ENCODE measurements around the gene NADK.
"Not testable (repeated sequence)": the region's sequence is repeated elsewhere in the genome, so short reads cannot be mapped to it uniquely, and the experiment has no call there.

The NADK gene

DNA sequence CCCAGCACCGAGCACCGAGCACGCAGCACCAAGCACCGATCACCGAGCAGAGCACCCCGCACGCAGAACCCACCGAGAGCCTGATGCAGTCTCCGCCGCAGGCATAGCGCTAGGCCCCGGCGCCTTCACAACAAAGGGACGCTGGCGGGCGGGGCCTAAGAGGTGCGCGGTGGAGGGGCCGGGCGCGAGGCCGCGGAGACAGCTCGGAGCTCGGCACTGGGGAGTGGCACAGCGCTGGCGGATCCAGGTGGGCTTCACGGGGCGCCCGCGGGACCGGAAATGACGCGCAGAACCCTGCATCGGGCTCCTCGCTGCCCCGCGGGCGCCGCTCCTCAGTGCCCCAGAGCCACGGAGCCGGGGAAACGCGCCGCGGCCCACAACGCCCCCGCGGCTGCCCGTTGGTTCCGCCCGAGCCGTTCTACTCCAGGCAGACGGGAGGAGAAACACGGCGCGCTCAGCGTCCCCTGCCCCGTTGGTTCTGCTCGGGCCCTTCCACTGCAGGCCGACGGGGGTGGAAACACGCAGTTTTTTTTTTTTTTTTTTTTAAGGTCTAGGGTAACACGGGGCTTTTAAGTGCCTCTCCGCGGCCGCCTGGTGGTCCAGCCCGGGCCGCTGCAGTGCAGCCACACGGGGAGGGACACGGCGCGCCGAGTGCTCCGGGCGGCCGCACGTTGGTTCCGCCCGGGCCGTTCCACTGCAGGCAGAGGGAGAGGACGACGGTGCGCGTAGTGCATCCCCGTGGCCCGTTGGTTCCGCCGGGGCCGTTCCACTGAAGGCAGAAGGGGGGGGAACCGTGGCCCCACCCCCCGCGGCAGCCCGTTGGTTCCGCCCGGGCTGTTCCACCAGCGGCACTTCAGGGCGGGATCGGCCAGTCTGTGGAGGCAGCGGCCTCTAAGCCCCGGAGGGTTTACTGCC is 32.4 kb downstream of the NADK start:
- DNase-seq: peak; percentile 50

DNA sequence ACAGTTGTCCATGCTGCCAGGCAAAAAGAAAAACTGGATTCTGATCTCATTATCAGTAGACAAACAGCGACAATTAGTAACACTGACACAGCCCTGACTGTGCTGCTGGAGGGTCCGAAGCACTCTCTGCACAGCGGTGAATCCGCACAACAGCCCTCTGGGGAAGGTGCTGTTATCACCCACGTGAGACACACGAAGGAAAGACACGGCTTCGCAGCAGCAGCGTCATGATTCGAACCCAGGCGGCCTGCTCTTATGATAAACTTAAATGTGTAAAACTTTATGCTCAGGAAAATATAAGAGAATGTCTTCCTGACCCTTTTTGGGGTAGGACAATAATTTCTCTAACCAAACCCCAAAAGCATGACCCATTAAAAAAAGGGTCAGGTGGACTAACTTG is 35.7 kb downstream of the NADK start:
- DNase-seq: not testable (repeated sequence)

GRCh38 chr1:1741013-1741412 is 37.3 kb downstream of the NADK start:
- DNase-seq: not testable (repeated sequence)

GRCh38 chr1:1738799-1739337 is 39.4 kb downstream of the NADK start:
- not testable (repeated sequence) for DNase-seq

GRCh38 chr1:1737675-1738590 is 40.3 kb downstream of the NADK start:
- not testable (repeated sequence) for DNase-seq

- no peak for DNase-seq
These were observed 45.9 kb downstream of the NADK start for GRCh38 chr1:1732381-1732780.

GRCh38 chr1:1730870-1731269 is 47.4 kb downstream of the NADK start:
- no peak for DNase-seq

DNA sequence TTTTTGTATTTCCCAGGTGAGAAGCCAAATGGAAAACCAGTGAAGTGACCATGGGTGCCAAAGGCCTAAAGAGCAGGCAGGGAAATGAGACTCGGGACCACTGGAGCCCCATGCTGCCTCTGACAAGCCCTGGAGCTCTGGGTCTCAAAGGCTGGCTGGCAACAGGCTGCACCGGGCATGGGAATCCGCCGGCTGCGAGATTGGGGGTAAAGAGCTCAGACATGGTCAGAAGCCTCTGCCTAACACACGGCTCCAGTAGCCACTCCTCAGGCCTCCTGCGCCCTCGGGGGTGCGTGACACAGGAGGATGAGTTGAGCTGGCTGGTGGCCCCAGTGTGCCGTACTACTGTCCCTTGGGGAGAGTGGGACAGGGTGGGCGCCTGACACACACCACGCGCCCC is 48.0 kb downstream of the NADK start:
- not testable (repeated sequence) for DNase-seq

DNA sequence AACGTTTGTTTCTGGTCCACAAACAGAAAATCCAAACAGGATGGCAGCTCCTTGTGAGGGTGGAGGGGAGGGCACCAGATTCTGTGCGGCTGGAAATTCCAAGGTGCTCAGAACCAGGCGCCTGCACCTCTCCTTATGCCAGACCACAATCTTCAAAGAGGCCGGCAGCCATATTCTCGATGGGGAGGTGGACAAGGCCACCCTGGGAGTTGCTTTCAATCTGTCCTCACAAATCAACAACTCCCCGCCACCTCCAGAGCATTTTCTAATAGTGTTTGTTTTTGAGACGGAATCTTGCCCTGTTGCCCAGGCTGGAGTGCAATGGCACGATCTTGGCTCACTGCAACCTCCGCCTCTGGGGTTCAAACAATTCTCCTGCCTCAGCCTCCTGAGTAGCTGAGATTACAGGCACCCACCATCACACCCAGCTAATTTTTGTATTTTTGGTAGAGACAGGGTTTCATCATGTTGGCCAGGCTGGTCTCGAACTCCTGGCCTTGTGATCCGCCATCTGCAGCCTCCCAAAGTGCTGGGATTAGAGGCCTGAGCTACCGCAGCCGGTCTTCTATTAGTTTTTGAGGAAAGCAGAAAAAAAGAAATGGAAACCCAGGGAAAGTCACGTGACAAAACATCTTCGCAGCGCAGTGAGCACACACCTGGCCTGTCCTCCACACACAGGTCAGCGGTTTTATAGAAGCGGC is 49.0 kb downstream of the NADK start:
- not testable (repeated sequence) for DNase-seq

- not testable (repeated sequence) for DNase-seq
These were observed 49.8 kb downstream of the NADK start for GRCh38 chr1:1728308-1729005.

DNA sequence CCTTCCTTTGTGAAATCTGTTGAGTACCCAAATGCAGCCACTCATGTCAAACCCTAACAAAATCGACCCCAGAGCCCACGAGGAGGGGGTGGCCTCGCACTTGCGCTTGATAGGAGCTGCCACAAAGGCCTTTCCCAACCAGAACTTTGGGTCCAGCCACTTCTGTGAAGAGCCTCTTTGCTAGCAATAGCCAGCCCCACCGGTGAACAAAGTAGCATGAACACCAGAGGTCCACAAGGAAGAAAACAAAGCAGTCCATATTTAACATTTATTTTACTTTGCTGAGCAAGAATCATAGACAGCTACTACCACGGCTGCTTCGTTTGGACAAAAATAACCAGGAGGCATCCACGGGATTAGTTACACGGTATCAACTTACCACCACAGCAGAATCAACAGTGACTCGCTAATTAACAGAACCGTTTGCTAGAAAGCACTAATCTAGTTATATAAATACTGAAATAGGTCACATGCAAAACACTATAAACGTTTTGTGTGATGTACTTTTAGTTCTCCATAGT is 51.1 kb downstream of the NADK start:
- not testable (repeated sequence) for DNase-seq

- DNase-seq: not testable (repeated sequence)
These were observed 52.2 kb downstream of the NADK start for GRCh38 chr1:1726088-1726487.

DNA sequence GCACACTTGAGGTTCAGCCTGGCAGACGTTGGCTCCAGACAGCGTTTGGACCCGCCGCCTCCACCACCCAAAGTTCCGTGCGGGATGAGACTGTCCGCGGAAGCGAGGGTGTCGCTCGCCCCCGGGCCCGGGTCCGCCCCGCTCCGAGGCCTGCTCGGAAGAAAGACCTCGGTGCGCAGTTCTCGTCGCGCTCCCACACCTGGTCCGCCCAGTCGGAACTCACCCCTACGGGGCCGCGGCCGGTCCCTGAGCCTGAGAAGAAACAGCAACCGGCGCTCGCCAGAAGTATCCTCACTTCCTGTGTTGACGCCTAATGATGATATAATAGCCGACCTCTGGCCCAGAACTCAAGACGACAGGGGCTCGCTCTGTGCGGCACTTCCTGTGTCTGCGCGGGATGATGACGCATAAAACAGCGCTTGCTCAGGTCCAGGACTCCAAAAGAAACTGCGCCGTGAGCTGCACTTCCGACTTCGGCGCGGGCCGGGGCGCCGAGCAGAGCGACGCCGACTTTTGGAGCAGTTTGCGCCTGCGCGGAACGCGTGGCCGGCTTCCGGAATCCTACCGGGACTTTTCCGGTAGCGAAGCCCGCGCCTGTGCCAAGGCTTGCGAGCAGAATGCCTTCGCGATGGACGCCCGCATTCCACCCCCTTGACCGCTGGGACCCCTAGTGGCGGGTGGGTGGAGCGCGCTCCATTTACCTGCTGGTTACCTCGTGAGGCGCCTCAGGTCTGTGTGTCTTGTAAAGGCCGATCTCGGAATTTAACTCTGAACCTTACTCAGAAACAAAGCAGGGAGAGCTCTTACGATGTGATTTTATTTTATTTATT is 54.0 kb downstream of the NADK start, which contains the start of gene CDK11A:
Gene CDK11A, minus strand, starts transcription at position 323 of the 830 bp plus-strand sequence. CDS start 1,539 bp downstream, outside the sequence.
- DNase-seq: peak; percentile 95

- DNase-seq: no peak
These were observed 57.1 kb downstream of the NADK start for GRCh38 chr1:1721201-1721600.

DNA sequence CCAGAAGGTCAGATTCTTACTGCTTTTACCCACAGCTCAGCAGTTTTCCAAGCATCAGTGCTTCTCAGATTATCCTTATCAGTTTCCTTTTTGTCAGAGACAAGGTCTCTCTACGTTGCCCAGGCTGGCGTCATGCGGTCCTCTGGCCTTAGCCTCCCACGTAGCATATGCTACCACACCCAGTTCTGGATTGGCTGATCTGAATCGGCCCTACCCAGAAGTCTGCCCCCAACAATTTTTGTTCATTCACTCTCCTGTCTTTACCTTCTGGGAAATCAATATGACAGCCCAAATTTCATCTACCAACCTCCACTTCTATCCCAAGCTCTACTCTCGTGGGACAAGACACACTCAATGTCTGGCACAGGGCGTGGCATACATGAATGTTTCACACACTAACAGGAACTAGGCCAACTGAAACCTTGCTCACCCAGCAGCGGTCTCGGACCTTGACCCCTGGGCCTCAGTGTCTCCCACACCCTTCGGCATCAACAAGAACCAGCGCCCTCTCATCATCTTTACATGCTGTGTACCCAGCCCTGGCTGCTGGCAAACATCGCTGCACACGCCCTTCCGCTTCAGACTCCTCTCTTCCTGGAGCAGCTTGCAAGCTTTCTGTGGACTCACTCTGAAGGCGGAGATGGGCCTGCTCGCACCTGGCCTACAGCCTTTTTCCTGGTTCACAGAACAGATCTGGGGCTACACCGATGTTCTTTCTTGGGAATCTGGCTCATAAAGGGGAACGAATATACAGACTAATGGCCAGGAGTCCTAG is 63.0 kb downstream of the NADK start:
- DNase-seq: not testable (repeated sequence)

- not testable (repeated sequence) for DNase-seq
These were observed 70.4 kb downstream of the NADK start for GRCh38 chr1:1707897-1708296.

DNA sequence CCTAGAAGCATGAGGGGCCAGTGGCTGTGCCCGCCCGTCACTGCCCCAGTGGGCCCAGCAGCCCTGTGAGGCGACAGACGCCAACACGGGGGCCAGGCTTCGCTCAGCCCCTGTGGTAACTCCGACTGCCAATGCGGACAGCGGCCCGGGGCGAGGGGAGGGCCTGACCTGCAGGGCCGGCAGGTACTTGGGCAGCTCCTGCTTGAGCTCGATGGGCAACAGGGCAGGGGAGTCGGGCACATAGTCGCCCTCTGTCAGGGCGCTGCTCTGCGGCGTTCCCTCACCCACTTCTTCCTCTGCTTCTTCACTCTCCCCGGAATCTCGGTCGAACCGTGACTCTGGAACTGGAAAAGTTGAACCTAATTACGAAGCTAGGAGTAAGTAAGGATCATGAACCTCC is 71.0 kb downstream of the NADK start:
- DNase-seq: not testable (repeated sequence)

DNA sequence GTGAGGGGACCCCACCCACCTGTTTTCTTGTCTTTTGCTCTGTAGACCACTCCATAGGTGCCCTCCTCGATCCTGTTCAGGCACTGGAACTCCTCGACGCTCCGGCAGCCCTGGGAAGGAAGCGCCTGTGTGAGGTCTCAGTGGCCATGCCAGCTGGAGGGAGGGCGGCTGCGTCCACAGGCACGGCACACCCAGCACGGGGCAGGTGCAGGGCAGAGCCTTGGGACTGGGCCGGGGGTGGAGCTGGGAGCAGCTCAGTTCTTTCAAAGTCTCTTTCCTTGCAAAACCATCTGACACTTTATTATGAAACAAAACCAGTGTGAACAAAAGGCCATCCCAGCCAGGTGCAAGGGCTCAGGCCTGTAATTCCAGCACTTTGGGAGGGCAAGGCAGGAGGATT is 72.6 kb downstream of the NADK start:
- DNase-seq: not testable (repeated sequence)

DNA sequence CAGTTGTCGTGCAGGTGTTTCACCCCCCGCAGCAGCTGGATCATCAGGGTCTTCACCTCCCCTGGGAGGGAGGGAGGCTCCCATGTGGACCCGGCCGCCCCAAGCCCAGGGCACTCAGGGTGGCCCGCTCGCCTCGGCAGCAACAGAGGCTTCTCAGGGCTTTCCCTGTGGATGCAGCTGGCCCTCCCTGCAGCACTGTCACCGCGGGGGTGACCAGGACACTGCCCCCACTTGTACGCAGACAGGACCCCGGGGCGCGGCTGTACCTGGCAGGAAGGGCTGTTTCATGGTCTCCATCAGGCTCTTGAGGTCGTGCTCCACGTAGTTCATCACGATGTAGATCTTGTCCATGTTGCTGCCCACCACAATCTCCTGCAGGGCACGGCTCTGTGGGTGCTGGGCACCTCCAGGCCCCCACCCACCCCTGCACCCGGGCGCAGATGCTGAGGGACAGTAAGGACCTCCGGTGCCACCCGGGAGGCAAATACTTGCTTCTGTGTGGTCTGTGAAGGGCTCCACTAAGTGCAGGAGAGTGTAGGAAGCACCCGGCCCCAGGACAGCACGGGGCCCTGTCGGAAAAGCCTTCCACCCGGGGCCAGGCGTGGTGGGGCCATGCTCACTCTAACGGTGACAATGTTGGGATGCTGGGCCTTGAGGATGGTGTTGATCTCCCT is 73.8 kb downstream of the NADK start:
- DNase-seq: not testable (repeated sequence)

Measured in NK-92 treated with Interleukin-12 subunit alpha and Interleukin-12 subunit beta, amount 100 ng/mL, for 24 hours (cell line).